HG02678 (cell line): ENCODE data around the gene PIK3R2.

Experiments
- ATAC-seq: cut with Tn5 transposase; IDR thresholded peaks from one replicate; pipeline ENCODE4 v1.9.1; 2021; ENCODE audit warnings: mild to moderate bottlenecking, moderate library complexity; ENCODE audit not compliant: unreplicated experiment

The PIK3R2 gene

GRCh38 chr19:18122860-18123795 is 29.8 kb upstream of the PIK3R2 start:
- ATAC-seq = no peak

- no peak for ATAC-seq
These were observed 29.1 kb upstream of the PIK3R2 start for GRCh38 chr19:18123819-18124218.

- no peak for ATAC-seq
These were observed 26.9 kb upstream of the PIK3R2 start for GRCh38 chr19:18126097-18126496.

DNA sequence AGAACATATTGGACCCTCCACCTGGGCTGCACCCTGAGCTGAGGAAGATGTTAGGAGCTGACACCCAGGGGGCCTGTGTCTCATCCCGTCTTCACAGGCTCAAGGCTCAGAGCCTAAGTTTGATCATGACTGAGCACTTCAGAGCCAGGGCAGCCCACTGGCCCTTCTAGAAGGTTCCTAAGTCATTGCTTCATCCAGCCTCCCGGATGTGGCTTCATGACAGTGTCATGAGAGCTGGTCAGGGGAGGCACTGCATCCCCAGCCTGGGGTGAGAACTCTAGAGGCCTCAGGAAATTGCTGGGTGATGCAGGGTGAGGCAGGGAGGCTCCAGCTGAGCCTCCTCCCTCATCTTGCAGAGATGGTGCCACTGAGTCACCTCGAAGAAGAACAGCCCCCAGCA is 24.9 kb upstream of the PIK3R2 start:
- ATAC-seq = no peak

- ATAC-seq = no peak
These were observed 24.2 kb upstream of the PIK3R2 start for GRCh38 chr19:18128805-18129204.

DNA sequence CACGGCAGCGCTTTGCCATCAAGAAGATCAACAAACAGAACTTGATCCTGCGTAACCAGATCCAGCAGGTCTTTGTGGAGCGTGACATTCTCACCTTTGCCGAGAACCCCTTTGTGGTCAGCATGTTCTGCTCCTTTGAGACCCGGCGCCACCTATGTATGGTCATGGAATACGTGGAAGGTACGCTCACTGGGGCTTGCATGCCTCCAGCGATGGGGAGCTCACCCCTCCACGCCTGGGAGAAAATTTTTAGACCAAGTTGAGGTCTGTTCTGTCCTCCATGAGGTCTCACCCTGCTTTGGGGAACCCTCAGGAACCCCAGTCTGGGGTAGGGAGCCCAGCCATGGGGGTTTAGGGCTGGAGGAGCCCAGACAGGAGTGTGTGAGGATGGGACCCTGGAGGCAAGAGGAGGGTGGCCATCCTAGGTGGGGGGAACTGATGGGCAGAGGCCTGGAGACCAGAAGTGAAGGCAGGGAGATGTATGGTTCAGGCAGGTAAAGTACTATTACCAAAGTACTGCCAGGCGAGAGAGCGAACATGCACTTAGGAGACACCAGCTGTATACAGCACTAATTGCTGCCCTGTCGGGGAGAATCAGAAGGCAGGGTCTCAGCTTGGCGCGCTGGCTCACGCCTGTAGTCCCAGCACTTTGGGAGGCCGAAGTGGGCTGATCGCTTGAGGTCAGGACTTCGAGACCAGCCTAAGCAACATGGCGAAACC is 22.3 kb upstream of the PIK3R2 start:
- no peak for ATAC-seq

- ATAC-seq = no peak
These were observed 20.9 kb upstream of the PIK3R2 start for GRCh38 chr19:18131841-18132596.

- ATAC-seq = no peak
These were observed 17.0 kb upstream of the PIK3R2 start for GRCh38 chr19:18135712-18136584.

- no peak for ATAC-seq
These were observed 15.7 kb upstream of the PIK3R2 start for GRCh38 chr19:18137242-18137641.

GRCh38 chr19:18137657-18138339 is 15.2 kb upstream of the PIK3R2 start:
- no peak for ATAC-seq

GRCh38 chr19:18140473-18140872 is 12.5 kb upstream of the PIK3R2 start:
- ATAC-seq = no peak

DNA sequence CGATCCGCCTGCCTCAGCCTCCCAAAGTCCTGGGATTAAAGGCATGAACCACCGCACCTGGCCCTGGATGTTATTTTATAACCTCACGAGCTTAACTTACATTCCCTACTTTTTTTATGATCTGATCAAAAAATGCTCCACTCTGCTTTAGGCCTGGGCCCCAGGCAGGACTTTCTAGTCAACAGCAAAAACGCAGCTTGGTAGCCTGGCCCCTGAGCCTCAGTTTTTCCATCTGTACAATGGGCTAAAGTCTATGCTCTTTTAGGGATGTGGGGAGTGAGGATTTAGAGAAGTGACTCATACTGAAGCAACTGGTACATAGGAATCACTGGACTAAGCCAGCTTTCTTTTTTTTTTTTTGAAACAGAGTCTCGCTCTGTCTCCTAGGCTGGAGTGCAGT is 11.9 kb upstream of the PIK3R2 start:
- ATAC-seq = no peak

DNA sequence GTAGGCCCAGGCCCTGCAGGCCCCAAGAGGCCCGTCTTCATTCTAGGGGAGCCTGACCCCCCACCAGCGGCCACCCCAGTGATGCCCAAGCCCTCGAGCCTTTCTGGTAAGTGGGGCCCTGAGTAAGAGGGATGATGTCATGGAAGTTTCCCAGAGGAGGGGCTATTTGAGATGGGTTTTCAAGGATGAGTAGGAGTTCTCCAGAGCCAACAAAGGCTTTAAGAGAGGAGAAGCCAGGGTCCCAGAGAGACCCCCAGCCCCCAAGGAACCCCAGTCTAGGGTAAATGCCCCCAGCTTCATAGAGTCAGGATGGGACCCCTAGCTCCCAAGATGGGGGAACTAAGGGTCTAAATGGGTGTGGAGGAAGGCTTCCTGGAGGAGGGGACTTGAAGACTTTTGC is 9.1 kb upstream of the PIK3R2 start:
- no peak for ATAC-seq

- no peak for ATAC-seq
These were observed 8.6 kb upstream of the PIK3R2 start for GRCh38 chr19:18144361-18144760.

DNA sequence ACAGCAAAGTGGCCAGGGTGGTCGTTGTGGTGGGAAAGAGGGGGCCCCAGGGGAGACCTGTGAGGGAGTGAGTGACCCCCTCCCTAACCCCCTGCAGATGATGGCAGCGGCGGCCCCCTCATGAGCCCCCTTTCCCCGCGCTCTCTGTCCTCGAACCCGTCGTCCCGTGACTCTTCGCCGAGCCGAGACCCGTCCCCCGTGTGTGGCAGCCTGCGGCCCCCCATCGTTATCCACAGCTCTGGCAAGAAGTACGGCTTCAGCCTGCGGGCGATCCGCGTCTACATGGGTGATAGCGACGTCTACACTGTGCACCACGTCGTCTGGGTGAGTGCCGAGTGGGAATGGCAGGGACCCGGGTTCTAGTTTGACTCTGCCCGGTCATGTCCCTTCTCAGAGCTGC is 8.1 kb upstream of the PIK3R2 start:
- ATAC-seq = no peak

- no peak for ATAC-seq
These were observed 7.5 kb upstream of the PIK3R2 start for GRCh38 chr19:18145391-18145999.

DNA sequence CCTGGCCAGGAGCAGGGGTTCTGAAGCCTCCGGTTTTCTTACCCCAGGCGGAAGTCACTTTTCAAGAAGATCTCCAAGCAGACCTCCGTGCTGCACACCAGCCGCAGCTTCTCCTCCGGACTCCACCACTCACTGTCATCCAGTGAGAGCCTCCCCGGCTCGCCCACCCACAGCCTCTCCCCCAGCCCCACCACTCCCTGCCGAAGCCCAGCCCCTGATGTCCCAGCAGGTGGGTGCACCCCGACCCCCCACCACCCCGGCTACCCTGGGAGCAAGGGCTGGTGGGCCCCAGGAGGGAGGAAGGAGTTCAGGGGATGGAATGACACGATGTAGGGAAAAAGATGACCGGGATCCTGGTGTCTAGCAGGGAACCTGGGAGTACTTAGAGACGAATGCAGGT is 5.6 kb upstream of the PIK3R2 start:
- no peak for ATAC-seq

DNA sequence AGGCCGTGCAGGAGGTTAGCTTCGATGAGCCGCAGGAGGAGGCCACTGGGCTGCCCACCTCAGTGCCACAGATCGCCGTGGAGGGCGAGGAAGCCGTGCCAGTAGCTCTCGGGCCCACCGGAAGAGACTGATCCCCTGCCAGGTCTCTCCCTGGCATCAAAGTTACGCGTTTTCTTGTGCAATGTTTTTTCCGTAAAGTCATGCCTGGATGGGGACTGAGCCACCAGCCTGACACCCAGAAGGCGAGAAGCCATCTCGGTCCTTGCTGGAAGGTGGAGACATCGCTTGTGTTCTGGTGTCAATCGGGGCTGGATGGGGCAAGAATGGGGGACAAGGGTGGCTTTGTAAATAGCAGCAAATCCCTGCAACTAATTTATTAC is 3.4 kb upstream of the PIK3R2 start:
- no peak for ATAC-seq

- ATAC-seq = no peak
These were observed 2.0 kb upstream of the PIK3R2 start for GRCh38 chr19:18150776-18151624.
